GM18511 (cell line): ENCODE measurements around the gene RPL10.
"Not testable (repeated sequence)": the region's sequence is repeated elsewhere in the genome, so short reads cannot be mapped to it uniquely, and the experiment has no call there.

Experiments used
- ATAC-seq: cut with Tn5 transposase; IDR thresholded peaks from one replicate; pipeline ENCODE4 v1.9.1; 2021; ENCODE audit warnings: mild to moderate bottlenecking, moderate library complexity; ENCODE audit not compliant: unreplicated experiment

The RPL10 gene

GRCh38 chrX:154399527-154400368, 1.6 kb downstream of the RPL10 start:
- ATAC-seq, result no peak

DNA sequence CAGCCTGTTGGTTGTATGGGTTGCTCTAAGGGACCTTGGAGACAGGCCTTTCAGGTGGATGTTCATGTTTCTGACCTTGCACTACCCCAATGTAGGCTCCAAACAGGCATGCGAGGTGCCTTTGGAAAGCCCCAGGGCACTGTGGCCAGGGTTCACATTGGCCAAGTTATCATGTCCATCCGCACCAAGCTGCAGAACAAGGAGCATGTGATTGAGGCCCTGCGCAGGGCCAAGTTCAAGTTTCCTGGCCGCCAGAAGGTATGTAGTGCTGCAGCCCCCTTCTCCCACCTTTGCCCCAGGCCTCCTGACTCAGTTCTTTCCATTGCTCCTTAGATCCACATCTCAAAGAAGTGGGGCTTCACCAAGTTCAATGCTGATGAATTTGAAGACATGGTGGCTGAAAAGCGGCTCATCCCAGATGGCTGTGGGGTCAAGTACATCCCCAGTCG, 2.2 kb downstream of the RPL10 start:
- ATAC-seq, result not testable (repeated sequence)

GRCh38 chrX:154401045-154401799, 3.0 kb downstream of the RPL10 start:
- no peak for ATAC-seq

- ATAC-seq, result no peak
Observed at GRCh38 chrX:154401918-154402621, 3.9 kb downstream of the RPL10 start.

DNA sequence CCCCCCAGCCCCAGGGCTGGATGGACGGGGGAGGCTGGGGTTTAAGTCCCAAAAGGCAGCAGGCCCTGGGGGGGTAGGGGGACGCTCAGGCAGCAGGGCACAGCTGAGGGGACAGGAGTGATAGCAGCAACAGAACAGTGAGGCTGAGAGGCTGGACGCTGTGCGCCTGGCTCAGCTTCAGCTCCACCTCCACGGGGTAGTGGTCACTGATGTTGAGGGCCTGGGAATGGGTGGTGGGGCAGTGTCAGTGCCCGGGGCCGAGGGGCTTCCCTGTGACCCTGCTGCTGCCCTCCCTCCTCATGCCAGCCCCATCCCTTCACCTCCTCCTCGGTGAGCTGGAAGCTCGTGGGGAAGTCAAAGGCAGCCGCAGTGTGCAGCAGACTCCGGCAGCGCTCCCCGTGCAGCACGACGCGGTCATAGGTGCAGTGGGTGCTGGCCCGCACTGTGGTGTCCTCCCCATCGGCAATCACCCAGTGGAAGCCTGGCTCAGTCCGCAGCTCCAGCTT, 4.5 kb downstream of the RPL10 start:
- no peak for ATAC-seq

GRCh38 chrX:154403192-154403591, 5.0 kb downstream of the RPL10 start:
- ATAC-seq, result no peak

DNA sequence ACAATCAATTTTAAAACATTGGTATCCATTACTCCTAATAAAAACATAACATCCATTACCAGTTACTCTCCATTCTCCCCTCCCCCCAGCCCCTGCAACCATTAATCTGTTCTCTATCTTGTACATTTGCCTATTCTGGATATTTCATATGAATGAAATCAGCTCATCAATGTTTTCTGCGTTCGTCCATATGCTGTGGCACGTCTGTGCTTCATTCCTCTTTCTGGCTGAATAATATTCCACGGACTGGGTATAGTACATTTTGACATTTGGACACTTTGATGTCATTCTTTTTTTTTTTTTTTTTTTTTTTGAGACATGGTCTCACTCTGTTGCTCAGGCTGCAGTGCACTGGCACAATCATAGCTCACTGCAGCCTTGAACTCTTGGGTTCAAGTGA, 5.7 kb downstream of the RPL10 start:
- ATAC-seq, result no peak

- no peak for ATAC-seq
Observed at GRCh38 chrX:154404625-154405192, 6.5 kb downstream of the RPL10 start.

- peak; percentile 3 for ATAC-seq
Observed at GRCh38 chrX:154408659-154409221, 10.6 kb downstream of the RPL10 start.

DNA sequence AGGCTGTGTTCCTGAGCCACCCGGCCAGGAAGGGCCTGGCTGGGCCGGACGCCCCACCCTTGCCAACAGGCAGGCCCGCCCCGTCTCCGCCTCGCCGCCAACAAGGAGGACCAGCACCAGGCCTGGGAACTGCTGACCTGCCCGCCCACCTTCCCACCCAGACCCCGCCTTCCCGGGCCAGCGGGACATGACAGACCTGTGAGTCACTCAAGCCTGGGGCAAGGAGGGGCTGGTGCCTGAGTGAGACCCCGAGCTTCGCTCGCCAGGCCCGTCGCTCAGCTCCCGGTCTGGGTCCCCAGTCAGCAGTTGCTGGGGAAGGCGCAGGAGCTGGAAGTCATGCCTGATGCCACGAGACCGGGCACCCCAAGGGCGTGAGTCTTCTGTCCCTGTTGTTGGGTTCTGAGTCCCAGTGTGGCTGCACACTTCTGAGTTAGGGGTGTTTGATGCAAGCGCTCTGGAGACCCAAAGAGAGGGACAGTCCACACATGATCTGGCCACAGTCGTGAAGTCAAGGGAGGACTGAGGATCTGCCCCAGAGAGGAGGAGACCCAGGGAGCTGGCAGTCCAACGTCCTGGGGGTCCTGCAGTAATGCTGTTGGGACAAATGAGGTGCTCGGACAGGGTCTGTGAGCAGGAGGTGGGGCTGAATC, 11.2 kb downstream of the RPL10 start, which contains the start of gene DNASE1L1:
Gene DNASE1L1 (minus strand): TSS at position 33 of the 650 bp plus-strand sequence. CDS start 3,686 bp downstream, outside the sequence.
- ATAC-seq, result peak; percentile 50

GRCh38 chrX:154411981-154412340, 13.8 kb downstream of the RPL10 start:
- ATAC-seq, result peak; percentile 69

- no peak for ATAC-seq
Observed at GRCh38 chrX:154412468-154412867, 14.3 kb downstream of the RPL10 start.

- no peak for ATAC-seq
Observed at GRCh38 chrX:154413142-154413541, 15.0 kb downstream of the RPL10 start.

- ATAC-seq, result no peak
Observed at GRCh38 chrX:154417157-154417556, 19.0 kb downstream of the RPL10 start.

DNA sequence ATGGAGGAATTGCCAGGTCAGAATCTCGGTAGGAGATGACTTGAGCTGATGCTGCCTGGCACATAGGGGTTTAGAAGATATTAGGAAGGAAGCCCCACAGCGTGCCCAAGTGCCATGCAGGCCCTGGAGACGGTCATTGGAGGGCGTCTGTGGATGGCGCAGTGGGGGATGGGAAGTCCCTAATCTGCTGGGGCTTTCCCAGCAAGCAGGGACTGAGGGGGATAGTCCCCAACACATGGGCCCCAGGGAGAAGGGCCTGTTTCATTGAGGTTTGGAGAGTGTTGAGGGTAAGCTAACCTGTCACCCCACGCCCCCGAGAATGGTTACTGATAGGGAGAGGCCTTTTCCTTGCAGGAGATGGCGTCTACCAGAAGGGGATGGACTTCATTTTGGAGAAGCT, 21.0 kb downstream of the RPL10 start:
- ATAC-seq, result no peak

DNA sequence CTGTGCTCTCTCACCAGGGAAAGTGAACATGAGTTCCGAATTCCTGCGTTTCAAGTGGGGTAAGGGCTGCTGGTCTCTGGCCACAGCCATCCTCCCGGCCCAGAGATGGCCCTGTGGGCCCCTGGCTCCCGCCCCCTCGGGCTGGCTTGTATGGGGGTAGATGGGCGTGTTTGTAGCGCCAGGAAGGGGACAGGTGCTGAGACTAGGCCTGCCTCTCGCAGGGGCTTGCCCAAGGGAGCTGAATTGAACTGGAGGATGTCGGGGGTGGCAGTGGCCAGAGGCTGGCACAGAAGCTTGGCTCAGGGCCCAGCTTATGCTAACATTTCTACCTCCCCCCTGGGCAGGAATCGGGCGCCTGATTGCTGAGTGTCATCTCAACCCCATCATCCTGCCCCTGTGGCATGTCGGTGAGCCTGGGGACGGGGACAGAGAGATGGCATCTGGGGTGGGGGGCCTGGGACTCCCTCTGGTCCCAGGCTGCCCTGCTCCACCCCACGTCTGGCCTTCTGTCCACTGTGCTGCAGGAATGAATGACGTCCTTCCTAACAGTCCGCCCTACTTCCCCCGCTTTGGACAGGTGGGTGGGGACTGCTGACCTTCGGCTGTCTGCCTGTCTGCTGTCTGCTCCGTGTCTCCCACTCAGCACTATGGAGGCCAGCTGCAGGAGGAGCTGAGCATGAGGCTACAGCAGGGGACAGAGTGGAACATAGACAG, 21.7 kb downstream of the RPL10 start:
- ATAC-seq, result no peak

- ATAC-seq, result no peak
Observed at GRCh38 chrX:154420402-154420756, 22.2 kb downstream of the RPL10 start.

DNA sequence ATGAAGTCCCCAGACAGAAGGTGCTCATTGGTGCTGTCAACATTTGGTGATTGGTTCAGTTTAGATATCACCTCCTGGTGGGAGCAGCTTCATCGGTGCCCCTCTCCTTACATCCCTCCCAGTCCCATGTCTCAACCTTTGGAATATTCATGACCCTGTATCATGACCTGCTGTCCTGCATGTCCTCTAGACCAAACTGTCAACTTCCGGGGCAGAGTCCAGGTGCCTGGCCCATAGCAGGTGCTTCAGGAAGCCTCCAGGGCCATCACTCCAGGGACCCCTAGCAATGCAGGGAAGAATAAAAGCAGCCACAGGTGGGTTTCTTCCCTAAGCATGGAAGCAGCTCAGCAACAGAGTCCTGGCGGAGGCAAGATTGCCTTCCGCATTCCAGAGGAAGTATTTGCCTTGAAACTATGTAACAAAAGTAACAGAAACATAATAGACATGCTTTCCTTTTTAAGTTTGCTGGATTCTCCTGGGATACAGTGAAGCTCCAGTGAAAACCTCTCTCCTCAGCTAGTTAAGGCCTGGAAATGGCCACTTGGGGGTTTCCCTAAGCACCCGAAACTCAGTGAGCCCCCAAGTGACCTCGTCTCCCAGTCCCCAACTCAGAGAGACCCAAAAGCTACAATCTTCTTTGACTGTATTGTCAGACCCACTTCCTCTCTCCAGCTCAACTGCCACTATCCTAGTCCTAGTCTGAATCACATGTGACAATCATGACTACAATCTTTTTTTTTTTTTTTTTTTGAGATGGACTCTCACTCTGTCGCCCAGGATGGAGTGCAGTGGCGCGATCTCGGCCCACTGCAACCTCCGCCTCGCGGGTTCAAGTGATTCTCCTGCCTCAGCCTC, 29.0 kb downstream of the RPL10 start:
- ATAC-seq, result no peak
